Muscle of leg (tissue), 11 donors: ENCODE measurements around the gene ZBTB7B. TPM values are rescaled to one million over a fixed set of nuclear protein-coding genes. Genes with fewer than 3 reads are reported as not detected.

ENCODE experiments used
- DNase-seq: peaks from one replicate; pipeline ENCODE4 v3.0.0; 2013
- H3K27ac ChIP-seq: one replicate; pipeline ENCODE4 v1.5.1; 2013; ENCODE audit warnings: mild to moderate bottlenecking, low read length, control low read depth
- H3K27me3 ChIP-seq: one replicate; pipeline ENCODE4 v1.6.1; 2013; ENCODE audit warnings: low read length; ENCODE audit not compliant: control insufficient read depth, insufficient read depth
- H3K36me3 ChIP-seq: one replicate; pipeline ENCODE4 v1.6.1; 2013; ENCODE audit warnings: low read length; ENCODE audit not compliant: control insufficient read depth, insufficient read depth
- H3K4me1 ChIP-seq: one replicate; pipeline ENCODE4 v1.6.1; 2013; ENCODE audit warnings: low read length; ENCODE audit not compliant: control insufficient read depth, insufficient read depth
- H3K4me3 ChIP-seq: one replicate; pipeline ENCODE4 v1.5.1; 2013; ENCODE audit warnings: low read length, control low read depth
- H3K9me3 ChIP-seq: replicated peaks from 2 replicates; pipeline ENCODE4 v1.6.1; 2013; ENCODE audit warnings: low read depth, low read length; ENCODE audit not compliant: control insufficient read depth
- WGBS: methylation state at CpG from one replicate; pipeline ENCODE4 v1.1.5; 2013; ENCODE audit warnings: missing lambda C conversion rate; ENCODE audit not compliant: insufficient coverage; 5-methylcytosine and 5-hydroxymethylcytosine counted together
- polyA plus RNA-seq, 8 donors: library from polyadenylated mRNA; unstranded; fragments of 120-200 nt; gene quantifications; one replicate each; pipeline versions ENCODE4 v1.2.1 to v1.2.3, GENCODE V29; 2013; ENCODE audit warnings: inconsistent platforms in 1 of 8, low replicate concordance in 1 of 8; ENCODE audit not compliant: insufficient read length in 8 of 8, insufficient read depth in 1 of 8
- total RNA-seq: library from RNA; stranded (reverse); fragments of 120-200 nt; gene quantifications from one replicate; pipeline ENCODE4 v1.2.4, GENCODE V29; 2013

Gene ZBTB7B
- total and polyA plus RNA-seq, 9 donors: 6.6 to 11.3 (median 9.5) TPM

- H3K4me3 ChIP-seq: peak overlapping the region; percentile 65
- H3K27me3 ChIP-seq: no peaks in the 10 kb centered on the region
- DNase-seq: peak; percentile 25
- peak overlapping the region; percentile 59 for H3K27ac ChIP-seq
- peaks cover 5% of the 10 kb centered on the region for H3K36me3 ChIP-seq
- no peaks in the 10 kb centered on the region for H3K9me3 ChIP-seq
- peaks cover 31% of the 10 kb centered on the region for H3K4me1 ChIP-seq
- 20% methylated on average over 8 of the region's 10 CpGs for WGBS
Observed at GRCh38 chr1:155049651-155050559, 47.3 kb downstream of the ZBTB7B start.

GRCh38 chr1:155050560-155051341, 48.1 kb downstream of the ZBTB7B start, which contains the start of gene ADAM15:
Gene ADAM15, plus strand, starts transcription at chr1:155051316. Its CDS starts 71 bp downstream, at chr1:155051387.
- Histone ChIP-seq H3K36me3 (peaks cover 10% of the 10 kb centered on the region), H3K4me1 (peaks cover 31% of the 10 kb centered on the region), H3K27ac (peak within 1 kb of the TSS; percentile 85), H3K27me3 (no peaks in the 10 kb centered on the region), H3K9me3 (no peaks in the 10 kb centered on the region), H3K4me3 (peak within 1 kb of the TSS; percentile 76)
- under 1% methylated on average over 68 of the region's 99 CpGs for WGBS
- DNase-seq: peak; percentile 81

- H3K27ac ChIP-seq: peak overlapping the region; percentile 79
- H3K36me3 ChIP-seq: peaks cover 16% of the 10 kb centered on the region
- DNase-seq: no peak
- H3K9me3 ChIP-seq: no peaks in the 10 kb centered on the region
- H3K27me3 ChIP-seq: no peaks in the 10 kb centered on the region
- H3K4me1 ChIP-seq: peaks cover 31% of the 10 kb centered on the region
- H3K4me3 ChIP-seq: peak overlapping the region; percentile 76
- WGBS: 0% methylated on average over 24 of the region's 31 CpGs
Observed at GRCh38 chr1:155051342-155051776, 48.8 kb downstream of the ZBTB7B start.

GRCh38 chr1:155051777-155052398, 49.3 kb downstream of the ZBTB7B start:
- Histone ChIP-seq H3K27ac (peak overlapping the region; percentile 79), H3K4me1 (peaks cover 31% of the 10 kb centered on the region), H3K4me3 (peak overlapping the region; percentile 76), H3K27me3 (no peaks in the 10 kb centered on the region), H3K36me3 (peaks cover 21% of the 10 kb centered on the region), H3K9me3 (no peaks in the 10 kb centered on the region)
- WGBS: 2% methylated on average over 19 of the region's 27 CpGs
- DNase-seq: peak; percentile 67

- no peaks in the 10 kb centered on the region for H3K27me3 ChIP-seq
- peaks cover 31% of the 10 kb centered on the region for H3K4me1 ChIP-seq
- H3K27ac ChIP-seq: peak overlapping the region; percentile 39
- no peaks in the 10 kb centered on the region for H3K9me3 ChIP-seq
- H3K4me3 ChIP-seq: peak overlapping the region; percentile 76
- peaks cover 29% of the 10 kb centered on the region for H3K36me3 ChIP-seq
- WGBS: 54% methylated on average over 6 of the region's 12 CpGs
- peak; percentile 43 for DNase-seq
Observed at GRCh38 chr1:155052439-155053395, 50.1 kb downstream of the ZBTB7B start.

- peak overlapping the region; percentile 39 for H3K27ac ChIP-seq
- H3K4me1 ChIP-seq: peaks cover 31% of the 10 kb centered on the region
- H3K27me3 ChIP-seq: no peaks in the 10 kb centered on the region
- H3K36me3 ChIP-seq: peaks cover 37% of the 10 kb centered on the region
- 78% methylated on average over 4 of the region's 7 CpGs for WGBS
- H3K4me3 ChIP-seq: no peak overlapping the region
- no peaks in the 10 kb centered on the region for H3K9me3 ChIP-seq
- no peak for DNase-seq
Observed at GRCh38 chr1:155053531-155054105, 51.0 kb downstream of the ZBTB7B start.

GRCh38 chr1:155057104-155057503, 54.5 kb downstream of the ZBTB7B start:
- no peak for DNase-seq
- H3K36me3 ChIP-seq: peaks cover 48% of the 10 kb centered on the region
- 87% methylated on average over 8 of the region's 8 CpGs for WGBS

GRCh38 chr1:155057788-155058211, 55.2 kb downstream of the ZBTB7B start:
- Histone ChIP-seq H3K9me3 (no peaks in the 10 kb centered on the region), H3K27ac (no peak overlapping the region), H3K4me3 (no peak overlapping the region), H3K4me1 (peaks cover 19% of the 10 kb centered on the region), H3K27me3 (peaks cover 13% of the 10 kb centered on the region), H3K36me3 (peaks cover 48% of the 10 kb centered on the region)
- no peak for DNase-seq
- WGBS: 93% methylated on average over 12 of the region's 13 CpGs

More at GRCh38 chr1:155057104-155057503, 54.5 kb downstream of the ZBTB7B start:
- H3K9me3 ChIP-seq: no peaks in the 10 kb centered on the region
- H3K4me1 ChIP-seq: peaks cover 19% of the 10 kb centered on the region
- no peak overlapping the region for H3K27ac ChIP-seq
- peaks cover 6% of the 10 kb centered on the region for H3K27me3 ChIP-seq
- H3K4me3 ChIP-seq: no peak overlapping the region

- H3K36me3 ChIP-seq: peaks cover 38% of the 10 kb centered on the region
- WGBS: 72% methylated on average over 8 of the region's 8 CpGs
- H3K27me3 ChIP-seq: peaks cover 17% of the 10 kb centered on the region
Observed at GRCh38 chr1:155060736-155061135, 58.1 kb downstream of the ZBTB7B start.

More at GRCh38 chr1:155060736-155061135, 58.1 kb downstream of the ZBTB7B start:
- Histone ChIP-seq H3K4me3 (no peak overlapping the region), H3K27ac (no peak overlapping the region), H3K4me1 (peaks cover 30% of the 10 kb centered on the region), H3K9me3 (no peaks in the 10 kb centered on the region)
- no peak for DNase-seq
